ENCODE data around the gene SH3TC1.

The SH3TC1 gene

DNA sequence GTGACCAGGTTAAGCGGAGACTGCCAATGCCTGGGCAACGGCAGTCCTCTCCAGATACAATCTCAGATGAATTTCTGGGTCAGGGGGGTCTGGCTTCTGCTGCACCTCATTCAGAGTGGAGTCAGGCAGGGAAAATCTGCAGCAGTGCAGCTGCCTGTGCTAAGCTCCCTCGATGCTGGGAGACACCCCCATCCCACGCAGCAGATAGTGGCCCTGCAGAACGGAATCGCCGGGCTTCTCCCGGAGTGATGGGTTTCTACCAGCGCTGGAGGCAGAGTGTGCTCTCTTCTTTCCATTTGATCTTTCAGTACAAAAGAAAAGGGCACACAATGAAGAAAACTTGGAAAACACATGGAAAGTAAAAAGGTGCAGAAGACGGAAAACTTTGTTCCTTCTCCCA is 45.6 kb upstream of the SH3TC1 start:
- TF ChIP-seq, protein P1, sequence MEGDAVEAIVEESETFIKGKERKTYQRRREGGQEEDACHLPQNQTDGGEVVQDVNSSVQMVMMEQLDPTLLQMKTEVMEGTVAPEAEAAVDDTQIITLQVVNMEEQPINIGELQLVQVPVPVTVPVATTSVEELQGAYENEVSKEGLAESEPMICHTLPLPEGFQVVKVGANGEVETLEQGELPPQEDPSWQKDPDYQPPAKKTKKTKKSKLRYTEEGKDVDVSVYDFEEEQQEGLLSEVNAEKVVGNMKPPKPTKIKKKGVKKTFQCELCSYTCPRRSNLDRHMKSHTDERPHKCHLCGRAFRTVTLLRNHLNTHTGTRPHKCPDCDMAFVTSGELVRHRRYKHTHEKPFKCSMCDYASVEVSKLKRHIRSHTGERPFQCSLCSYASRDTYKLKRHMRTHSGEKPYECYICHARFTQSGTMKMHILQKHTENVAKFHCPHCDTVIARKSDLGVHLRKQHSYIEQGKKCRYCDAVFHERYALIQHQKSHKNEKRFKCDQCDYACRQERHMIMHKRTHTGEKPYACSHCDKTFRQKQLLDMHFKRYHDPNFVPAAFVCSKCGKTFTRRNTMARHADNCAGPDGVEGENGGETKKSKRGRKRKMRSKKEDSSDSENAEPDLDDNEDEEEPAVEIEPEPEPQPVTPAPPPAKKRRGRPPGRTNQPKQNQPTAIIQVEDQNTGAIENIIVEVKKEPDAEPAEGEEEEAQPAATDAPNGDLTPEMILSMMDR (conservative IDR thresholded peaks at IDR 0.05; ENCODE audit: low read depth, low read length) = no peak
- no peak overlapping the region for H3K4me3 ChIP-seq (ENCODE audit: low read length)
- no peak for DNase-seq (ENCODE audit: low read depth)

DNA sequence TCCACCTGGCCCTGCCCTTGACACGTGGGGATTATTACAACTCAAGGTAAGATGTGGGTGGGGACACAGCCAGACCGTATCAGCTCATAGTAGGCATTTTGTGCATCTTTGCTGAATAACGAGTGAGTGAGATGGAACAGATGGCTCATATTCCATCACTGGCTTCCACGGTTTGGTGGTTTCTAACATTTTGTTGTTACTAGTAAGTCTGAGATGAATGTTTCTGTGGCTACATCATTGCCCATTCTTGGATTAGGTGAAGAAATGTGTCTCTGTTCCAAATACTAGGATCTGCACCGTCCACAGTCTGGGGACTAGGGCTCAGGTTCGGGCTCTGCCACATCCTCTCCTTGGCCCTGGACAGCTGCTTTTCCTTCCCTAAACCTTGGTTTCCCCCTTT is 44.0 kb upstream of the SH3TC1 start:
- DNase-seq (ENCODE audit: low read depth) = no peak
- no peak overlapping the region for H3K4me3 ChIP-seq (ENCODE audit: low read length)
- TF ChIP-seq, protein P1 (conservative IDR thresholded peaks at IDR 0.05; ENCODE audit: low read depth, low read length) = no peak

- DNase-seq (ENCODE audit: low read depth) = no peak
- no peak overlapping the region for H3K4me3 ChIP-seq (ENCODE audit: low read length)
- TF ChIP-seq, protein P1 (conservative IDR thresholded peaks at IDR 0.05; ENCODE audit: low read depth, low read length) = no peak
Measured at GRCh38 chr4:8155660-8156421, 43.2 kb upstream of the SH3TC1 start.

DNA sequence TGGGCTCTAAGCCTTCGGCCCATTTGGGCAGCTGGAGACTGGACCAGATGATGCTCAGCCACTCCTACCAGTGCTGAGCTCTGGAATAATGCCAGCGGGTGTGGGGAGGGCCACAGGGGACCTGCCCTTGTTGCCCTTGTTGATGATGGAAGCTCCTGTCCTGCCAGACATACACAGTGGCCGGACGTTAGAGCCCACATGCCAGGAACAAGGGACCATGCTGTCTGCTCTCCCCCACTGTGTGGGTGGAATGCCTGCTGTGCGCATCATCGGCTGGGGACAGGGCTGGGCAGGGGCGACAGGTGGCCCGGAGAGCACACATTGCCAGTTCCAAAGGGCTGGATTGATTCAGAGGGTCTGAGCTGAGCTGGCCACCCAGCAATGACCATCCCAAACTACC is 42.5 kb upstream of the SH3TC1 start:
- no peak overlapping the region for H3K4me3 ChIP-seq (ENCODE audit: low read length)
- no peak for DNase-seq (ENCODE audit: low read depth)
- TF ChIP-seq, protein P1 (conservative IDR thresholded peaks at IDR 0.05; ENCODE audit: low read depth, low read length) = no peak

DNA sequence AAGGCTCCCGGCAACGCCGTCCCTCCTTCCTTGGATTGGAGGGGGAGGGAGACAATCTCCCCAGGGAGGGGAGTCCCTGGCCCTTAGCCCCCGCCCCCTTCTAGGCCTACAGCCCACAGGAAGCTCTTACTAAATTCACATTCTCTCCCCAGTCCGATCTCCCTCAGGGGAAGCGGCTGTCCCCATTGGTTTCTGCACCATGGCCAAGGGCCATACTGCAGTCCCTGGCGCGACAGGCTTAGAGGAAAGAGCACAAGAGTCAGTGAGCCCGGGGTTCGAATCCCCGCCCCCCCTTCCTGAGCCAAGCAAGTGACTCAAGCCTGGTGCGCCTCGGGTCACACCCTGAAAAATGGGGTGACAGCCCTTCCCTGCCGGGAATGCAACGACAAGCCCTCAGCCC is 41.6 kb upstream of the SH3TC1 start:
- no peak for DNase-seq (ENCODE audit: low read depth)
- H3K4me3 ChIP-seq (ENCODE audit: low read length) = no peak overlapping the region
- TF ChIP-seq, protein P1 (conservative IDR thresholded peaks at IDR 0.05; ENCODE audit: low read depth, low read length) = no peak

DNA sequence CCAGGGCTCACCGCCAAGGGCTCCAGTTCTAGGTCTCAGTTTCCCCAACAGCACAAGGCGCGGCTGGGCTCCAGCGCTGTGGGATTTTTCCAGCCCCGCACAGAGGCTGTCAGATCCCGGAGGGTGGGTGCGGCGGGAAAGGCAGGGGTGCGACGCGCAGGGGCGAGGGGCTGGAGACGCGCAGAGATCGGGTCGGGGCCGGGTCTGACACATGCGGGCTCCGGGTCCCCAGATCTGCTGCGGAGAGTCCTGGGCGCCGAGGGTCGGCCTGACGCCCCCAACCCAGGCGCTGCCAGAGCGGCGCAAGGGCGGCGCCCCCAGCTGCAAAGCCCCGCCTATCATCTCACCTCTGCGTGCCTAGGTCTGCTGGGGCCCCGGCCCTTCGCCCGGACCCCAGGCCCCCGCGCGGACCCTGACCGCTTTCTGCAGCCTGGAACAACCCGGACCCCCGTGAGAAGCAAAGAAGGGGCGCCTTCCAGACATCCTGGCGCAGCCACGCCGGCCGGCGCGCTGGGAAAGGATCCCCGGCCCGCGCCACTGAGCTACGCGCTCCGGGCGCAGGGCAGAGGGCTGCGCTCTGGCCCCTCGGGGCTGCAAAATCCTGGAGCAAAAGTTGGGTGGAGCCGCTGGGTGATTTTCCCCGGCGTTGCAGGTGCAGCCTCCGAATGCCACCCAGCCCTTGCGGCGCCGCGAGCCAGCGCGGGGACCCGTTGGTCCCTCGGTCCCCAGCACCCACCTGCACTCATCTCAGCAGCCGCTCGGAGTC is 41.0 kb upstream of the SH3TC1 start:
- no peak for DNase-seq (ENCODE audit: low read depth)
- TF ChIP-seq, protein P1 (conservative IDR thresholded peaks at IDR 0.05; ENCODE audit: low read depth, low read length) = no peak
- H3K4me3 ChIP-seq (ENCODE audit: low read length) = peak overlapping the region; percentile 52
